ENCODE measurements around the gene UBE2R2.
"Not testable (repeated sequence)": the region's sequence is repeated elsewhere in the genome, so short reads cannot be mapped to it uniquely, and the experiment has no call there.

Gene UBE2R2

DNA sequence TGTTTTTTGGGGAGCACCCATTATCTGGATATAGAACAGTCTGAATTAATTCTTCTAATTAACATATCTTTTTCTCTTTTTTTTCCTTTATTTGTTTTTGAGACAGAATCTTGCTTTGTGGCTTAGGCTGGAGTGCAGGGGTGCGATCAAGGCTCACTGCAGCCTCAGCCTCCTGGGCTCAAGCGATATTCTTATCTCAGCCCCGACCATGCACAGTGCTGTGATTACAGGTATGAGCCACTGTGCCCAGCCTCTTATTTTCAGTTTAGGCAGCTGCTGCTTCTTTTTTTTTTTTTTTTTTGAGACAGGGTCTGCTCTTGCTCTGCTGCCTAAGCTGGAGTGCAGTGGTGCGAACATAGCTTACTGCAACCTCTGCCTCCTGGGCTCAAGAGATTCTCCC lies 20.2 kb downstream of the UBE2R2 start:
- DNase-seq = no peak

DNA sequence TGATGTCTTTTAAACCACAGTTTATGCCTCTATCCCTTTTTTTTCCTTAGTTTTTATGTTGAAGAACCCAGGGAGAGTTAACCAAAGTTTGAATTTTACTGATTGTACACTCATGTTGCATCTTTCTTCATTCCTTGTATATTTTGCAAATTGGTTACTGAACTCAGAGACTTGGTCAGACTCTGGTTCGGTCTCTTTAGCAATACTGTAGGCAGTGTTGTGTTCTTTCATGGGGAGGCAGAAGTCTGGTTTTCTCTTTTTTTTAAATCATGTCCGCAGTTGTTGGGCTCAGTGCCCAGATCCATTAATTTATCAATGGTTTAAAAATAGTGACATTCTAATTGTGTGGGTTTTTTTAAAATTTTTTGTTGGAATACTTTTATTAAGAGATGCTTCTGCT lies 23.4 kb downstream of the UBE2R2 start:
- no peak for DNase-seq

DNA sequence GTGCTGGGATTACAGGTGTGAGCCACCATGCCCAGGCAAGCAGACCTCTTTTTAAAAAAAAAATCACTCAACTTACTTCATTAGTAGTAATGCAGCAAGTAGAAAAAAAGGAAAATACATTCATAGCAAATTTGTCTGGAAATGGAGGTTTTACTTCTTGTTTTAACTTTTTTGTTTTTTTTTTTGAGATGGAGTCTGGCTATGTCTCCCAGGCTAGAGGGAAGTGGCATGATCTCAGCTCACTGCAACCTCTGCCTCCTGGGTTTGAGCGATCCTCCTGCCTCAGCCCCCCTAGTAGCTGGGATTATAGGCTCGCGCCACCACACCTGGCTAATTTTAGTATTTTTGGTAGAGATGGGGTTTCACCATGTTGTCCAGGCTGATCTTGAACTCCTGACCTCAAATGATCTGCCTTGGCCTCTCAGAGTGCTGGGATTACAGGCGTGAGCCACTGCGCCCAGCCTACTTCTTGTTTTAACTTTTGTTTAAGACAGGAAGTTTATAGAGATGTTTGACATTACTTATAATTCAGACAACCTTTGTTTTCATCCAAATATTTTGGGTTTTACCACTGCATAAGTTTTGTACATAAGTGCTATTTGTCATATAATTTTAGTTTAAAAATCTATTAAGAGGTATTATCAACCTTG lies 26.5 kb downstream of the UBE2R2 start:
- no peak for DNase-seq

DNA sequence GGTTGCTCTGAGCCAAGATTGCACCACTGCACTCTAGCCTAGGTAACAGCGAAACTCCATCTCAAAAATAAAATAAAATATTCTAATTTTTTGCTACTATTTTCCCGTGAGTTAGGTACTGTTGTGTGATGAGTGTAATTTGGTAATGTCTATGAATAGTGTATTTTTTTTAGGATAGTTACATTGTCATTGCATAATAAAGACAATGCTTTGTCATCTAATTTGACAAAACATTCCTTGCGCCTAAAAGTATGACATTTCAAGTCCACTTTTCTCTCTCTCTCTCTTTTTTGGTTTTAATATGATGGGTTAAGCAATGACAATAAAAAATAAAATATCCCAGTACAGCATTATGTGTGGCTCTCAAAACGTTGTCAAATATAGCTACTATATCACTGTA lies 29.3 kb downstream of the UBE2R2 start:
- DNase-seq = no peak

DNA sequence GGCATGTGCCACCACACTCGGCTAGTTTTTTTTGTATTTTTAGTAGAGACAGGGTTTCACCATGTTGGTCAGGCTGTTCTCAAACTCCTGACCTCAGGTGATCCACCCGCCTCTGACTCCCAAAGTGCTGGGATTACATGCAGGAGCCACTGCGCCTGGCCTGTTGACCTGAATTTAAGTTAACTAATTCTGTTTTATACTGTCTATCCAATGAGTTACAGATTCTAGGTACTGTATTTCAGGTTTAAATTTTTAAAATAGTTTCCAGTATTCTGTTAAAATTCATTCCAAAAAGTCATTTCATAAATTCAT lies 30.9 kb downstream of the UBE2R2 start:
- DNase-seq = not testable (repeated sequence)

DNA sequence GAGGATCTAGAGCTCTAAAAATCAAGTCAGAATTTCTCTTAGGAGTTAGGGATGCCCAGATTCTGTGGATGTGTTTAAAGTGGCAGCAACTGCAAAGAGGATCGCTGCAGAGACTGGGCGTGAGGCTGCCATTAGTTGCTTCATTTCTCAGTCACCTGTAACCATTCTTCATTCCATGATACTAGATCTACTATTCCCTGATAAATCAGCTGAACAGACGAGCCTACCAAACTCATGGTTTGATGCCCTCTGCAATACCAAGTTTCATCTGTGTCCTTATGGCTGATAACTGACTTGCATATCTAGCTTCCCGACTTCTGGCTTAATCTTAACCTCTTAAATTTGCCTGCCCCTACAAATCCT lies 33.3 kb downstream of the UBE2R2 start:
- no peak for DNase-seq

GRCh38 chr9:33850677-33851076 lies 33.7 kb downstream of the UBE2R2 start:
- no peak for DNase-seq

DNA sequence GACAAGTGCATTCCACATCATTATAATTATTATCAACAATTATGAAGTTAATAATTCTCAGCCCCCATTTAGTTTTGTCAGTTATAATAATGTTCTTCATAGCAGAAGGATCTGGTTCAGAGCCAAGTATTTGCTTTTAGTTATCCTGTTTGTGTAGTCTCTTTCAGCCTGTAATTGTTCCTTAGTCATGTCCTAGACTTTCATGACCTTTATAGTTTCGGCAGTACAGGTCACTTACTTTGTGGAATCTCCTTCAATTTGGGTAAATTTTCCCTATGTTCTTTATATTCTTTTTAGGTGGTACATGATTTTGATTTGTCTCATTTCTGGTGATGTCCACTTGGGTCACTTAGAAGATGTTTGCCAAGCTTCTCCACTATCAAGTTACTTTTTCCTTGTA lies 34.3 kb downstream of the UBE2R2 start:
- DNase-seq = no peak

- DNase-seq = peak in 51 of 56 donors; percentile 2 to 77 (median 40)
Observed at GRCh38 chr9:33852216-33852826, 35.4 kb downstream of the UBE2R2 start.

- no peak for DNase-seq
Observed at GRCh38 chr9:33856247-33856646, 39.3 kb downstream of the UBE2R2 start.

DNA sequence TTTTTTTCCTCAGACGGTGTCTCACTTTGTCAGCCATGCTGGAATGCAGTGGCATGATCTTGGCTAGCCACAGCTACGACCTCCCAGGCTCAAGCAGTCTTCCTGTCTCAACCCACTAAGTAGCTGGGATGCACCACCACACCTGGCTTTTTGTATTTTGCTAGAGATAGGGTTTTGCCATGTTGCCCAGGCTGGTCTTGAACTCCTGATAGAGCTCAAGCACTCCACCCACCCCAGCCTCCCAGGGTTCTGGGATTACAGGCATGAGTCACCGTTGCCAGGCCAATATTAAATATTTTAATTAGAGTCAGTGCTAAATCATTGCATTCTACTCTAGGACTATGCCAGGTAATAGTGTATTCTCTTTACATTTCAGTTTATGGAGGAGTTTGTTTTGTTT lies 41.5 kb downstream of the UBE2R2 start:
- DNase-seq = no peak

DNA sequence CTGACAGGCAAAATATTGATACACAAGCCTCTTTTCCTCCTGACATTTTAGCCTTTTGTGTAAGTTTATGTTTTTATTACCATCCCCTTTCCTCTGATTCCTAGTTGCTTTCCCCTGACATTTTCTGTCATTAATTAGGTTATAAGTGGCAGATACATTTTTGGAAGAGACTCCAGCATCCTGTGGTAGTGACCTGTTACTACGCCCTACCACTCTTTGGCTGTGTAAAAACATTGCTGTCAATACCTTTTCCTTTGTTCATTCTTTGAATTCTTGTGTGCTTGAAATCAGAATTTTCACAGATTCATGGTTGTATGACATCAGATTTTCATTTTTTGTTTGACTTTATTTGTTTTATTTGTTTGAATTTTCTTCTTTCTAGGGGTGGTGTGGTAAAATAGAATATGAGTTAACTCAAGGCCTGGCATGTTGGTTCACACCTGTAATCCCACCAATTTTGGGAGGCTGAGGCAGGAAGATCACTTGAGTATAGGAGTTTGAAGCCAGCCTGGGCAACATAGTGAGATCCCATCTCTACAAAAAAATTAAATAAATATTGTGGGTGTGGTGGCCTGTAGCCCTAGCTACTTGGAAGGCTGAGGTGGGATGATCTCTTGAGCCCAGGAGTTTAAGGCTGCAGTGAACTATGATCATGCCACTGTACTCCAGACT lies 43.4 kb downstream of the UBE2R2 start:
- no peak for DNase-seq

DNA sequence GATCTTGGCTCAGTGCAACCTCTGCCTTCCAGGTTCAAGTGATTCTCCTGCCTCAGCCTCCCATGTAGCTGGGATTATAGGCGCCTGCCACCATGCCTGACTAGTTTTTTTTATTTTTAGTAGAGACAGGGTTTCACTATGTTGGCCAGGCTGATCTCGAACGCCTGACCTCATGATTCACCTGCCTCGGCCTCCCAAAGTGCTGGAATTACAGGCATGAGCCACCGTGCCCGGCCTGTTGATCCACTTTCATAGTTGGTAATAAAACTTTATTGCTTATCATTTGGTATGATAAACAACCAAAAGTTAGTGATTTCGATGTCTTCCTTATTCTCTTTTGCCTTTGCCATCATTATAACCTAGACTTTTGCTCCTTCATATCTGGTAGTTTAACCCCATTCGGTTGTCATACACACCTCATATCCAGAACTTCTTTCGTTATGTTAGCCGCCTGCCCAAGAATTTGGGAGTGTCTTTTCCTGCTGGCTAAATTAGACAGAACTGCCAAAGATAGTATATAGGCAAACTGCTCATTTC lies 45.0 kb downstream of the UBE2R2 start:
- DNase-seq = no peak

GRCh38 chr9:33863027-33863426 lies 46.1 kb downstream of the UBE2R2 start:
- not testable (repeated sequence) for DNase-seq

DNA sequence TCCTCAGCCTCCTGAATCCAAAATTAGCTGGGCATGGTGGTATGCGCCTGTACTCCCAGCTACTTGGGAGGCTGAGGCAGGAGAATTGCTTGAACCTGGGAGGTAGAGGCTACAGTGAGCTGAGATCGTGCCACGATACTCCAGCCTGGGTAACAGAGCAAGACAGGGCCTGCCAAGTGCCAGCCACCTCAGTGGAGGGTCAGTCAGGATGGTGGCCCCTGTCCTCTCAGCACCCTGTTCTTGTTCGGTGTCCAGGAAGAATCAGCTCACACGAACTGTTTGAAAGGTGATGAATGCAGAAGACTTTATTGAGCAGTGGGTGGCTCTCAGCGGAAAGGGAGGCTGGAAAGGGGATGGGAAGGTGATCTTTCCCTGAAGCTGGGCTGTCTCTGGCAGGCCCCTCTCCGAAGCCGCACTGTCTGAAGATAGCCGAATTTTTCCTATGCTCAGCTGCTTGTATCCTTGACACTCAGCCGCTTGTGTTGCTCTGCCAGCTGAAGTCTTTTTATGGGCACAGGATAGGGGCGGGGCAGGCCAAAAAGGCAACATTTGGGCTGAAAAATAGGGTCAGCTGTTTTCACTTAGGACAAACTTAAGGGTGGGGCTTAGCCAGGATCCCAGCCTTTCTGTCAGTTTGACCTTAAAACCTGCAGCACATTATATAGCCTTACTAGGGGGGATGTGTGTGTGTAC lies 50.9 kb downstream of the UBE2R2 start:
- peak in 1 of 56 donors; percentile 5 for DNase-seq

DNA sequence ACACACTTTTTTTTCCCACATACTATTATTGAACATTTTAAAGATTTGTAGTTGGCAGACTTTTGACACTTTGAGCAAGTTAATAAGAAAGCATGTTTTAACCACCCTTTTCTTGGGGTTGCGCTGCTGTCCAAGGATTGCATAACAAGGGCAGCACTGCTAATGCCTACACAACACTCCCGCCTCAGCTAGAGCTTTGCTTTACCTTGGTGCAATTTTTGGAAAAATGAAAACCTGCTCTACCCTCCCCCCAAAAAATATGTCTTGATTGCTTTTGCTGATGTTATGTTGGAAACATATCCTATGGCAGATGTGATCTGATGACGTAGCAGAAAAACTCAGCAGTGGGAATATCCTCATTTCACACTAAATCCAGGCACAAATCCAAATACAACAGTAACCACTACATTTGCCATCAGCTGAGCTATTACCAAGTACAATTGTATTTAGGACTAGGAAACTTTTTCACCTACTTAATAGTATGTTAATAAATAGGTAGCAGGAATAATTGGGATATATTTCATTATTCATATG lies 51.5 kb downstream of the UBE2R2 start:
- DNase-seq = no peak

GRCh38 chr9:33869243-33869642 lies 52.3 kb downstream of the UBE2R2 start:
- not testable (repeated sequence) for DNase-seq

GRCh38 chr9:33877727-33878489 lies 60.9 kb downstream of the UBE2R2 start:
- DNase-seq = no peak

DNA sequence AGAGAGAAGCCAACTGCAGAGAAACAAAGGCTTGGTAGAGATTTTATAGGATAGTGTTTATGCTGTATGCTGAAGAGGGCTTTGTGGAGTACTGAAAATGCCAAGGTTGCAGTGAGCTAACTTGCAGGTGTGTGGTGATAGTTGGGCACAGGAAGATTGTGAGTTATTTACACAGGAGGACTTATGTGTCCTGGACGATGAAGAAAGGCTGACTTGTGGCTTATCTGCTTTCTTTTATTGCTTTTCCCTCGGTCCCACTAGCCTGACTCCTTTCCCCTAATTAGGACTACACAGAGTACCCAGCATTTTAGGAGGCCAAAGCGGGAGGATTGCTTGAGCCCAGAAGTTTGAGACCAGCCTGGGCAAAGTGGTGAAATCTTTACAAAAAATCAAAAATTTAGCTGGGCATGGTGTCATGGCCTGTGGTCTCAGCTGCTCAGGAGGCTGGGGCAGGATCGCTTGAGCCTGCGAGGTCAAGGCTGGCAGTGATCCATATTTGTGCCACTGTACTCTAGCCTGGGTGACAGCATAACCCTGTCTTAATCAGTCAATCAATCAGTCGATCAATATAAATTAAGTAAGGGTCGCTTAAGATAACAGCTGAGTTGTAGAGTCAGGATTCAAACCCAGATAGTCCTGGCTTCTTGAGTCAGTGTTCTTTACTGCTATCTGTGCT lies 61.9 kb downstream of the UBE2R2 start:
- no peak for DNase-seq

GRCh38 chr9:33880211-33881089 lies 63.5 kb downstream of the UBE2R2 start:
- no peak for DNase-seq
